ENCODE measurements around the gene NDST3. TPM values are rescaled to one million over a fixed set of nuclear protein-coding genes. Genes with fewer than 3 reads are reported as not detected.

Gene NDST3
- total RNA-seq, 1 donor: not detected

DNA sequence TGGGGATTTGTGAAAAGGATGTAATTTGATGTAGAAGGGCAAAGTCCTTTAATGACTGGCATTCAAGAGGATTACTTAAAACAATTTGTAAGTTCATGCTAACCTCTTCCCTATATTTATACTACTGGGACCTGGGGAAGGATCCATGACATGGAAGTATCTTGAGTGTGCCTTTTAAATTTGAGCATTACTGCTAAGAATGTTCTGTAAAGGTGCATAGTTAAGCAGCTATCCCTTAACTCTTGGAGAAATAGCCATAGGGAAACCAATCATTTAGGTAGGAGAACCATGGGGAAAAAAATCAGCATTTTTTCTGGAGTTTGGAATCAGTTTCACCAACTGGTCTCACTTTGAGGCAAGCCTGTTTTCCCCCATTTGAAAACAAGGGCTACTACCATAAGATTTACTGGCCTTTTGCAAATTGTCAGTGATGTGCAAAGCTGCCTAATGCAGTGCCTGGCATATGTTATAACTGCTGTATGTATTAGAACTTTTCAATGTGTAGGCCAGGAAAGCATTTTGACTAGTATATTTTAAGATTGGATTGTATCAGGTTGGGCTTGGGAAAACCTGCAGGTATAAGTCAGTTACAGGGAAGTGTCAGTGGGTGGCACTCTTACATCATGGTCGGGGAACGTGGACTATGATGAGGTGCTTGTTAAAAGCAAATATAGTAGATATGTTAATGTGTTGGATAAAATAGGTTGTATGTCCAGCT lies 246.4 kb downstream of the NDST3 start:
- TF ChIP-seq, protein P1, sequence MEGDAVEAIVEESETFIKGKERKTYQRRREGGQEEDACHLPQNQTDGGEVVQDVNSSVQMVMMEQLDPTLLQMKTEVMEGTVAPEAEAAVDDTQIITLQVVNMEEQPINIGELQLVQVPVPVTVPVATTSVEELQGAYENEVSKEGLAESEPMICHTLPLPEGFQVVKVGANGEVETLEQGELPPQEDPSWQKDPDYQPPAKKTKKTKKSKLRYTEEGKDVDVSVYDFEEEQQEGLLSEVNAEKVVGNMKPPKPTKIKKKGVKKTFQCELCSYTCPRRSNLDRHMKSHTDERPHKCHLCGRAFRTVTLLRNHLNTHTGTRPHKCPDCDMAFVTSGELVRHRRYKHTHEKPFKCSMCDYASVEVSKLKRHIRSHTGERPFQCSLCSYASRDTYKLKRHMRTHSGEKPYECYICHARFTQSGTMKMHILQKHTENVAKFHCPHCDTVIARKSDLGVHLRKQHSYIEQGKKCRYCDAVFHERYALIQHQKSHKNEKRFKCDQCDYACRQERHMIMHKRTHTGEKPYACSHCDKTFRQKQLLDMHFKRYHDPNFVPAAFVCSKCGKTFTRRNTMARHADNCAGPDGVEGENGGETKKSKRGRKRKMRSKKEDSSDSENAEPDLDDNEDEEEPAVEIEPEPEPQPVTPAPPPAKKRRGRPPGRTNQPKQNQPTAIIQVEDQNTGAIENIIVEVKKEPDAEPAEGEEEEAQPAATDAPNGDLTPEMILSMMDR (IDR thresholded peaks at IDR 0.05; ENCODE audit: insufficient read depth, low read length): peak; percentile 61
- peak overlapping the region; percentile 86 for H3K4me3 ChIP-seq (ENCODE audit: low read depth, low read length)
- peak; percentile 87 for DNase-seq (ENCODE audit: low read depth)

DNA sequence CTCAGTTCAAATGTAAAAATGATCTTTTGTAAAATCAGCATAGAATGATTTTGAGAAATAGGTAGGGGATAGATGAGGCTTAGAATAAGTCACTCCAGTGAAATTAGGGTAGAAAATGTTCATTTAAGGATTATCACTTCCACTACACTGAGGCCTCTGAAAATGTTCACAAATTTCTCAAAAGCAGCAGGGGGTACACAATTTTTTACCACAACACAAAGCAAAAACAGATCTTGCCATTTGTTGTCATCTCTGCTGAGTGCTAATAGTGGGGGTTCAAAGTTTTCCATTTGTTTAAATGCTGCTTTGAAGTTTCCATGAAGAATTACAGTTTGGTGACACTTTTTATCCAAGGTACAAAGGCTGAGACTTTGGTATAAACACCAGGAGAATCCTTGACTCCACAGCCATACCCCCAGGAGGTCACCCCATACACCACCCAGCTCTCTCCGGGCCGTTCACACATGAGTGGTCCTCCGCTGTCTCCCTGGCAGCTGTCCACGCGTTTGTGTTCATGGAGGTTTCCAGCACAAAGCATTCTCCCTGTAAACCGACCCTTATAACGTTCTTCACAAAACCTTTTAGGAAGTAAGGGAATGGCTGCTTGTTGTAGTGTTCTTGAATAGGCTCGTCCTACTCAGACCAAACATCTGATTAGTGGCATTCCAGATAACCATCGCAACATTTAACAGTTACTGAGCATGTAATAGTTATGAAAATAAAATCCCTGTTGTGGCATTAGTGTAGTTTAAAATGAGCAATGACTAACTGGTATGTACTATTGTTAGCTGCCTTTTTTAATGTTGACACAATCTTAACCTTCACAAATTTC lies 247.5 kb downstream of the NDST3 start:
- TF ChIP-seq, protein P1 (IDR thresholded peaks at IDR 0.05; ENCODE audit: insufficient read depth, low read length): no peak
- DNase-seq (ENCODE audit: low read depth): peak; percentile 49
- no peak overlapping the region for H3K4me3 ChIP-seq (ENCODE audit: low read depth, low read length)

DNA sequence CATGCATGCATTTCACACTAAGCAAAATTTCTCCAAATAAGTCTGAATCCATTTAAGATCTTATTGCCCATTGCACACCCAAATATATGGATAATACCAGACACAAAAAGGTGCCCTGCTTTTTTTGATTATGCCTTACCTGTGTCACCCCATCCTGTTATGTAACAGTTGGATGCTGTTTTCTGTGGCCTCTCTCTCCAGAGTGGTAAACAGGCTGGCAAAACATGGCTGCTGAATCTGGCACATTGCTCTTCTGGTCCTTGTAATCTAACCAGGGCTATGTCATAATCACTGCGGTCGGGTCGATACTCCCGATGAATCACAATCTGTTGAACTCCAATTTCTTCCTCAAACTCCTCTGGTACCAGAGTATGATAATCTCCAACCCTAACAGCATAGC lies 248.4 kb downstream of the NDST3 start:
- TF ChIP-seq, protein P1 (IDR thresholded peaks at IDR 0.05; ENCODE audit: insufficient read depth, low read length): no peak
- DNase-seq (ENCODE audit: low read depth): peak; percentile 79
- H3K4me3 ChIP-seq (ENCODE audit: low read depth, low read length): no peak overlapping the region

DNA sequence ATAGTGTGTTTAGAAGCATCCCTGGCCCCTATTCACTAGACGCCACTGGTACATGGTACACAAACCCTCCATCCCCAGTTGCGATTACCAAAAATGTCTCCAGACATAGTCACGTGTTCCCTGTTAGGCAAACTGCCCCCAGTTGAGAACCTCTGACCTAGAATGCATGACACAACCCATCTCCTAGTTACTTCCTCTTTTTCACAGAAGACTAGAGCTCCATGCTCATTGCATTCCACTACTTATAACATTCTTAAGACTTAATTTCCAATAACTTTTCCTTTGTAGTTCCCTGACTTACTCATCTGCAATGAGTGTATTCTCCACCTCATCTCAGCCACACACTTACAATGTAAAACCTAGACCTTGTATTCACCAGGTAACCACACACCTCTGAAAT lies 249.9 kb downstream of the NDST3 start:
- H3K4me3 ChIP-seq (ENCODE audit: low read depth, low read length): no peak overlapping the region
- TF ChIP-seq, protein P1 (IDR thresholded peaks at IDR 0.05; ENCODE audit: insufficient read depth, low read length): no peak
- DNase-seq (ENCODE audit: low read depth): no peak

DNA sequence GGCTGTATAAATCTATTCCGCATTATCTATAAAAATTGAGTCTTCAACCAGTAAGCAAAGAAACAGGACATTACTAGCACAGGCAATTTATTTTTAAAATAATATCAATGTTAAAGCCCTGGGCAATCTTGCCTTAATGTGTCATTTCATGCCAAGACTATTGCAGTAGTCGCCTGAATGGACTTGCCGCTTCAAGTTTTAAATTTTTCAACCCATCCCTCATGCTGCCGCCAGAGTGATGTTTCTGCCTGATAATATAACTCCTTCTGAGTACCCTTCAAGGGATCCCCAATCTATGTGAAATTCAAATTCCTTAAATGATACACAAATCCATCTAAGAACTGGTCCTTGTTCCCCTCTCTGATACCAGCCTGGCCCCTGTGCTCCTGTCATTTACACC lies 251.6 kb downstream of the NDST3 start:
- TF ChIP-seq, protein P1 (IDR thresholded peaks at IDR 0.05; ENCODE audit: insufficient read depth, low read length): no peak
- H3K4me3 ChIP-seq (ENCODE audit: low read depth, low read length): no peak overlapping the region
- no peak for DNase-seq (ENCODE audit: low read depth)

DNA sequence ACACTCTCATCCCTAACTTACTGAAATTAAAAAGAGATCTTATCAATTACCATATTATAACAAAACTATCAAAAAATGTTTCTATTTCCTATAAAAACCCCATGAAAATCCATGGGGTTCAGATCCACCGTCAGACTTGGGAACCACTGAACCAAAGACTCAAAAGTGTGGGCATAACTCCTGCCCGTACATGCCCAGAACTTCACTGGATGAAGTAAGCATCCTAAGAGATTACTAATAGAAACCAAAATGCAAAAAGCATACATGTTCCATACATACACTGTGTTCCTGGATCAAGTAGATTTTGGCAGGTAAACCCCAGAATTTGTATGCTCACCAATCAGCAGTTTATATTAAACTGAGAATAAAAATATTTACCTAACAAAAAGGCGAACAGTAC lies 252.4 kb downstream of the NDST3 start:
- TF ChIP-seq, protein P1 (IDR thresholded peaks at IDR 0.05; ENCODE audit: insufficient read depth, low read length): no peak
- H3K4me3 ChIP-seq (ENCODE audit: low read depth, low read length): no peak overlapping the region

More for the DNA sequence above, 252.4 kb downstream of the NDST3 start:
- no peak for DNase-seq (ENCODE audit: low read depth)
